NK-92 treated with Interleukin-12 subunit alpha and Interleukin-12 subunit beta, amount 100 ng/mL, for 24 hours (cell line): ENCODE results near the gene MCF2L2.
A peak's percentile ranks its signal among the peaks of the same experiment; 100 is the strongest.
"Not testable (repeated sequence)": the region's sequence is repeated elsewhere in the genome, so short reads cannot be mapped to it uniquely, and the experiment has no call there.

Experiments used
- DNase-seq: peaks from one replicate; lab custom pipeline; 2025; lab: John Stamatoyannopoulos, UW

The MCF2L2 gene

DNA sequence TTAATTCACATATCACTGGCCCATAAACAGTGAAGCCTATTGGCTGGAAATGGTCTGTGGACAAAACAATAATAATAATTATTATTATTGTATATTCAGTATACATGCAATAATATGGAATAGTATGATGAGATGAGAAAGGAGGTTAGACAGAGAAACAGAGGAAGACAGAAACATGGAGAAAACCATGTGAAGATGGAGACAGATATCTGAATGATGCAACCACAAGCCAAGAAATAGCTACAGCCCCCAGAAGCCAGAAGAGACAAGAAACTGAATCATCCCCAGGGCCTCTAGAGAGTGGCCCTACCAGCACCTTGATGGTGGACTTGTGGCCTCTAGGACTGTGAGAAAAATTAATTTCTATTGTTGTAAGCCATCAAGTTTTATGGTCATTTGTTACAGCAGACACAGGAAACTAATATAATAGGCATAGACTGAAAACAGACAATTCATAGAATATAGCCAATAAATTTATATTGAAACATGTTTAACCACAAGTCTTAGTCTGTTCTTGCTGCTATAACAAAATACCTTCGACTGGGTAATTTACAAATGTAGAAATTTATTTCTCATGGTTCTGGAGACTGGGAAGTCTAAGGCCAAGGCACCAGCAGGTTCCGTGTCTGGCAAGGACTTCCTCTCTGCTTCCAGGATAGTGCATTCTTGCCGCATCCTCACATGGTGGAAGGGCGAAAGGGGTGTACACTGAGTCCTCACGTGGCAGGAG, 31.6 kb downstream of the MCF2L2 start:
- no peak for DNase-seq

DNA sequence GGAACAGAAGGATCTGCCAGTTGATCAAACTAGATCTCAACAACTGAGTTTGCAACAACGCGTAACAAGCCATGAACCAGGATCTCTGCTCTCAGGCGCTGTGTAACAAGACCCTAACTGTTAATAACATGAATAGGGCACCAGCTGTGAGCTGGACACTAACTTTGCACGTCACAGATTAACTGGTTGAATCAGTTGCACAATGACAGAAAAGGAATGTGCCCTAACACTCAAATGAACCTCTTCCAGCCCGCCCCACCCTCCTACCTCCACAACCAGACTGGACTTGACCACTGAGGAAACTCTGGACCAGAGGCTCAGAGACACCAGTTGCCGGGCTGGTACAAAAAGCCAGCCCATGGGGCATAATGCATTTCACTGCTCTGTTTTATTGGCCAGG, 34.3 kb downstream of the MCF2L2 start:
- no peak for DNase-seq

DNA sequence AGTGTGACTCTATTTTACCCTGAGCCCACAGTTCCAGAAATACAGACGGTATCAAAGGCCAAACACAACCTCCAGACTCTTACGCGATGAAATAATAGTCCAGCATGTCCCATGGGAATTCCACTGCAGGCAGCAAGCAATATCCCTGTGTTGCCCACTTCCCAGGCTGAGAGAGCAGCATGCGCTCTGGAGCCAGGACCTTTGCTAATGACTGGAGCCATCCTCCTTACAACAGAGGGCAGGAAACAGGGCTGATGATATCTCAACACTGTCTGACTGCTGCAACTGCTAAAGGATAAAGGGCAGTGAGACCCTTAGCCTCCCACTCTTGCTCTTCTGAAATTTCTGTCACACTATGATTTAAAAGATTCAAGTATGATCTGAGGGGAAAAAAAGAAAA, 34.8 kb downstream of the MCF2L2 start:
- DNase-seq, result no peak

DNA sequence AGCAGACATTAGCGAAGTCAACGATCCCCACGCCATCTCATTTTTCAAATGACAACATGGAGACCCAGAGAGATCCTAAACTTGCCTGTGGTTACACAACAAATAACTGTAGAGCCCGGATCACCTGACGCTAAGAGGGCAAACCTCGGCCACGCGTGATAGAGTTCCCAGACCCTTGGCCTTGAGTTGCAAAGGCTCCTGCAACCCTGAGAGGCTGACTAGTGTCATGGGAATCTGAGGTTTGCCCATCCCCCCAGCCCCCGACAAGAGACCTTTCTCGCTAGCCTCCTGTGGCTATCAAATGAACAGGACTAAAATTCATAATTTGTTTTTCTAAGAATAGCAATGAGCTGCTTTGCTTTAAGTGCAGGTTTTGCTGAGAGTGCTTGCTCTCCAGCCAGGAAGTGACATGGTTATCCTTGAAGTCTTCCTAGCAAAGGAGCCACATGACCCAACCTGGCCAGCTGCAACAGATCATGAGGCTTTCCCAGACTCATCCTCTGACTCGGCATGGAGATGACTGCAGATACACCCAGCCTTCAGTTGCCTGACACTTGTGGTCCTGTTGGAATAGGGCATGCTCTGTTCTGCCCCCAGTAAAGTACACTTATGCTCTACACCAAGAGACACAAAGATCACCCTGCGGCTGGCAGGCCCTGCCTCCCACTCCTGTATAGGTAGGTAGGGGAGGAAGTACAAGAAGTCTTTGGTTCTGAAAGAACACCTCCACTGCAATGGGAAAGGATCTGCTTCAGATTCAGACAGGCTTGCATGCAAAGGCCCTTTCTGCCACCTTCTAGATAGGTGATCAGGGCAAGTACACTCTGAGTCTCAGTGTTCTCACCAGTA, 36.0 kb downstream of the MCF2L2 start:
- DNase-seq, result no peak

DNA sequence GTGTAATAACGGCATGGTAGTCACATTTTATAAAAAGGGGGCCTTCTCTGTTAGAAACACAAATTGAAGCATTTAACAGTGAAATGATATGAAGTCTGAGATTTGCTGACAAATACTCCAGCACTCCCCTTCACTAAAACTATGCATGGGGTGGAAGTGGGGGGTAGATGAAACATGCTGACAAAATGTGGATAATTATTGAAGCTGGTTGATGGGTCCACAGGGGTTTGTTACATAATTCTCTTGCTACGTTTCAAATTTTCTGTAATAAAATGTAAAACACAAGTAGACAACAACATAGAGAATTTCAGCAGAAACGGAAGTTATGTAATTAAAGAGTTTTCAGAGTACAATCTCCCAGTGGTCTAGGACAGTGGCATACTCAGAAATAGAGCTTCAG, 37.0 kb downstream of the MCF2L2 start:
- DNase-seq, result no peak

DNA sequence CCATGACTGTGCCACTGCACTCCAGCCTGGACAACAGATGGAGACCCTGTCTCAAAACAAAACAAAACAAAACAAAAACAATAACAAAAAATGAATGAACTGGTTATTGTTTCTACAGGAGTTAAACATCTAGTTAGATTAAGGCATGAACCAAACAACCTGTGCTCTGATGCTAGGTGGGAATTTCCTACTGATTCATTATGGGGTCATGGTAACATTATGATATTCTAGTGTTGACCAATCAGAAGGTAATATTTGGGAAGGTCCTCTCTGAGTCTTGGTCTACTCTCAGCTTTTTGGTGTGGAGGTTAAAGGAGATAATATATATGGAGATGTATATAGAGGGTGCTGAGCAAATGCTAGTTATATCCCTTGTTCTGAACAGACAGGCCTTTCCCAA, 37.6 kb downstream of the MCF2L2 start:
- DNase-seq, result no peak

DNA sequence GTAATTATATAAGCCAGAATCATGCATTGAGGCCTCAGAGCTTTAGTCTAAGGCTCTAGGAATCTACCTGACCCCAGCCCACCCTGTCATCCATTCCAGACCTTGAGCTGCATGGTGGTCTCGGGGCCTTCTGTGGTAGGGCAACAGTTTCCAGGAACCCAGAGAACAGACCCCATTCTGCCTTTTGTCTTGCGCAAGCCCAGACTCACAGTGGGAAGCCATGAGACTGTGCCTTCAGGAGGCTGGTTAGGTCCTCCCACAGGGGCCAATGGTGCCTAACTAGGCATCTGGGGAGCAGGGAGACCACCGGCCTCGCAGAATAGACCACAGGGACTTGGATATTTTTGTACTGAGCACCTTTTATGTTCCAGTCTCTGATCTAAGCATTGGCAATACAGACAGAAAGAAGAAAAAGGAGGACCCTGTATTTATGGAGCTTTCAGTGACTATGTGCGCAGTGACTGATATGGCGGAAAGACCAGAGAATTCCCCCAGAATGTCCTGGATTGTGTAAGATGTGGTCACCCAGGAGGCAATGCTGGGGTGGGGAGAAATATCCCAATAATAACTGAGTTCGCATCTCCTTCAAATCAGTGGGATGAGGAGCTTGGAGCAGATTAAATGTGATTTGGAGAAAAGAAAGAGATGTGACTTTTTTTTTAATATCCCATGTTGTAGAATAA, 40.1 kb downstream of the MCF2L2 start:
- DNase-seq, result no peak

DNA sequence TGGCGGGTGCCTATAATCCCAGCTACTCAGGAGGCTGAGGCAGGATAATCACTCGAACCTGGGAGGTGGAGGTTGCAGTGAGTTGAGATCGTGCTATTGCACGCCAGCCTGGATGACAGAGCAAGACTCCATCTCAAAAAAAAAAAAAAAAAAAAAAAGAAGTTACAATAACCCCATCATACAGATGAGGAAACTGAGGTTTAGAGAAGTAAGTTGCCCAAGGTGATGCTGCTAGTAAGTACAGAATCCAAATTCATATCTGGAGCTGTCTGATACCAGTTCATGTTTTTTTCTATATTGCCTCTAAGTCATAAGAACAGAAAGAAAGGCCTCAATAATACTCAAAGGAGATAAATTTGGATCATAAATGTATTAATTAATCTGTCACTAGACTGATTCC, 40.6 kb downstream of the MCF2L2 start:
- no peak for DNase-seq

DNA sequence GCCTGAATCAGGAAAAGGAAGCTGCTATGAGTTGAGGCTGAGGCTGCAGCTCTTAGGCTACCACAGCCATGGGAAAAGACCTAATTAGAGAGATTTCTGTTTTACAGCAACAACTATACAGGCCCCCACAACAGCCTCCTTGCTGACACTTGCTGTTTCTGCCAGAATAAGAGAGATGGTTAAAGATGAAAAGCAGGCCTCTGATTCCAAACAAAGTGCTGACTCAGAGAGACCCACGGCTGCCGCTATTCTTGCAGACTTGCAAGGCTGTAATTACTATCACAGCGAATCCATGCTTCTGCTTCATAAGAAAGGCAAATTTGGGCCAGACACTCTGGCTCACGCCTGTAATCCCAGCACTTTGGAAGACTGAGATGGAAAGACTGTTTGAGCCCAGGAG, 41.8 kb downstream of the MCF2L2 start:
- no peak for DNase-seq

DNA sequence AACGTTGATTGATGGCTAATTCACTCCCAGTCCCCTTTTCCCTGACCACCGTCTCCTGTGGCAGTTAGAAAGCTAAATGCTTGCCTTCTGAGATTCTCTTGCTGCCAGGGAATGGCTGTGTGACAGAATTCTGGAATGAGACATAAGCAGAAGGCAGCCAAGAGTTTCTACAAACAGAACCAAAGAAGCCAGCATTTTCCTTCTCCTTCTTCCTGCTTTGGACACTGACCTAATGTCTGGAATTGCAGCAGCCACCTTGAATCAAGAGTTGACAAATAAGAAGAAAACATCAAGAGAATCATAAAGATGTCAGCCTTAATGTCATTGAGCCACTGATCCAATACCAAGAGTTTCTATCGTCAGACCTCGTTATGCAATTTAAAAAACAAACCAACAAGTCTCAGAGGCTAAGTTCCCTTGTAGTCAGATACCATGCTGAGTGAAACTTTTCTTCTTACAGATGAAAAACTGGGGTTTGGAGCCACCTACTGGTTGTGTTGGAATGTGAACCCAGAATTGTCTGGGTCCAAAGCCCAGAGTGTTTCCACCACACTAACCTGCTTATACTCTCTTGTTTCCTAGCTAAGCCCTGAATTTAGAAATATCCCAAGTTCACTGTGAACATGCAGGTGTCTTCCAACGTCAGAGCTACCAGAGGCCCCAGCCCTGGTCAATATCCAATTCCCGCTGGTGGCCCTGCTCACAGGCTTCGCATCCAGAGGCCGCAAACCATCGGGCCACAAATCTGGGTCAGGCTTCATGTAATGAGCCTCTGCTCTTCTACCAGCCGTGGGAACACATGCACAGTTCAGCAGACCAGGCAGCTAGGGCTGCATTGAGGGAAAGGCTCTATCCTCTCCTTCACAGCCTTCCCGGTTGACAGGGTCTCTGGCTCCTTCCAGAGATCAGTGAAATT, 42.5 kb downstream of the MCF2L2 start:
- no peak for DNase-seq

DNA sequence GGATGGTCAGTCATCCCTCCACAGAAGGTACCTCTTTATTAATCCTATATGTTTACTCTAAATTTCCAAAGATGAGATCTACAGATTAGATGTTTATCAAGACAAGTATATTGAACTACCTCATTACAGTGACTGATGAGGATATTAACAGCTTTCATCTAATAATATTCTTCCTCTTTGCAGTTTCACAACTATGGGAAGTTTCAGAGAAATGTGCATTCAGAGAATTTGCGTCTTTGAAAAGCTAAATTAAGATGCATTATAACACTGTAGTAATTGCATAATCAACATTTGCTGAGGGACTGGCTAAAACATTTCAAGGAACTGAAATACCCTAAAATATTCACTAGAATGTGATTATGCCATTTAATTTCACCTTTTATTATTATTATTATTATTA, 46.7 kb downstream of the MCF2L2 start:
- DNase-seq, result no peak

DNA sequence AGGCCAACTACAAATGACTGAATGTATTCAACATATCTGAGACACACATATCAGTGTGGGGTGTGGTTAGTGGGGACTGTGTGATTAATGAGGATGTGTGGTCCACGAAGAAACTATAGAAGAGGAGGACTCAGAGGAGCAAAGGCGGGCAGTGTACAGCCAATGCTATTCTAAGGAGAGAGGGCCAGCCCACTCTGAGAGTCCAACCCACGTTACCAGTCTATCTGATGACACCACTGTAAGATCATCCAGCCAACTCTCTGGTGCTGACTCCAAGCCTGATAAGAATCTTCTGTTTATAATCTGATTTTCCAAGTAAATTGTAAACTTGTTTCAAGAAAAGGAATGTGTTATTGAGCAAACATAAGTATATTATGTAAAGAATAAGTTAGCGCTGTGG, 47.2 kb downstream of the MCF2L2 start:
- peak; percentile 40 for DNase-seq

DNA sequence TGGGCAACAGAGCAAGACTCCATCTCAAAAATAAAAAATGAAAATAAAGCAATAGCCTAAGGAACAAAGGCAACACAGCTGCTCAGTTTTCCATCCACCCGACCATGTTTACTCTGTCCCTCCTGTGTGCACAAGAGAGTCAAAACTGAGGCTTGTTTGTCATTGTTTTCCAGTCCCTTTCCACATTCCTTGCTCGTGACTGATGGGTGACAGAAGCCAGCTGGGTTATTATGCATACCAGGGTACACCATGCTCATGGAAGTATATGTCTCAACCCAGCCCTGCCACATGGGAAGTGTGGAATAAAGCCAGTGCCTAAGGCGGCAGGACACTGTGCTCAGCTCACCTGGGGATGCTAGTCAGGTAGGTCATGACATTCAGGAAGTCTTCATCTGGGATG, 49.5 kb downstream of the MCF2L2 start:
- DNase-seq, result no peak

DNA sequence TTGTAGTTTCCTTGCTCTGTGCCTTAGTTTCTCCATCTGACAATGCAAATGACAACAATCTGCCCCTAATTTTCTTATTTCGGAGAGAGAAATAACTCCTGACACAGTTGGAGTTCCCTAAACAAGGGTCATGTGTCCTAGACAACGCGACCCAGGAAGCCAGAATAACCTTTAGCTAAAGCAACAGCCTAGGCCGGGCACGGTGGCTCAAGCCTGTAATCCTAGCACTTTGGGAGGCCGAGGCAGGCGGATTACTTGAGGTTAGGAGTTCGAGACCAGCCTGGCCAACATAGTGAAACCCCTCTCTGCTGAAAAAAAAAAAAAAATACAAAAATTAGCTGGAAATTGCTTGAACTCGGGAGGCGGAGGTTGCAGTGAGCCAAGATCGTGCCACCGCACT, 49.9 kb downstream of the MCF2L2 start:
- DNase-seq, result no peak

DNA sequence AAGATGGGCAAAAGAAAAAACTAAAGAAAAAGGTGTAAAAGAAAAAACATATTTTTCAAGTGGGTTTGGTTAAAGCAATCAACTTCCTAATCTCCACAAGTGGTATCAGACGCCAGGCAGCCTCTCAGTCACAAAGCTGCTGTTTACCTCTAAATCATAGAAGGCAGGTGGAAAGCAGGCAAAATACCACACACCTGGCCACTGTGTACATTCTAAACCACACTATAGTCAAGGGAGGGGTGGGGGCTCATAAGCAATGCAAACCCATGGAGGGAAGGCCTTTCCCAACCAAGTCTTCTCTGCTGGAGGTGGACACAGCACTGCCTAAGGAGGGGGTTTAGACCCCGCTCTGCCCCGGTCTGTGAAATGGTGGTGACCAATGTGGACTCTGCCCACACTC, 50.4 kb downstream of the MCF2L2 start:
- no peak for DNase-seq

DNA sequence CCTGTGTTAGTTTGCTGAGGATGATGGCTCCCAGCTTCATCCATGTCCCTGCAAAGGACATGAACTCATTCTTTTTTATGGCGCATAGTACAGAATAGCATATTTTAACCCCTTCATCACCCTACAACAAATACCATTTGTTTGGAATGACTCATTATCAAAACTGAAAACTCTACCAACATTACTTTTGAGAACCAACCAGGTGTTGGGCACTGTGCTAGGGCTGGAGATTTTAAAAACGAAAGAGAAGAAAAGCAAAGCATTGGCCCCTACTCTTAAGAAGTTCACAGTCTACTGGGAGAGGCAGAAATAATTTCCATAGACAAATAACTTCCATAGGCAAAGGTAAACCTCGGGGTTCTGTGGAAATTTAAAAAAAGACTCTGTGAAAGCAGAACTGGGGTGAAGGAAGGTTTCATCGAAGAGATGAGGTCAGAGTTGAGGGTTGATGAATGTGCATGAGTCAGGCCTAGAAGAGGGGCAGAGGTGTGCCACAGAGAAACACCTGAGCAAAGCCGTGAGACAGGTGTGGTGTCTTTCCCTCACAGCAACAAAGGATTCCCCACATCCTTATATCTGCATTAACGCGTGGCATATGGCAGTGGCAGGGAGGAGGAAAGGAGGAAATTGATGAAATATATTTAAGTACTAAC, 51.0 kb downstream of the MCF2L2 start:
- DNase-seq, result no peak

DNA sequence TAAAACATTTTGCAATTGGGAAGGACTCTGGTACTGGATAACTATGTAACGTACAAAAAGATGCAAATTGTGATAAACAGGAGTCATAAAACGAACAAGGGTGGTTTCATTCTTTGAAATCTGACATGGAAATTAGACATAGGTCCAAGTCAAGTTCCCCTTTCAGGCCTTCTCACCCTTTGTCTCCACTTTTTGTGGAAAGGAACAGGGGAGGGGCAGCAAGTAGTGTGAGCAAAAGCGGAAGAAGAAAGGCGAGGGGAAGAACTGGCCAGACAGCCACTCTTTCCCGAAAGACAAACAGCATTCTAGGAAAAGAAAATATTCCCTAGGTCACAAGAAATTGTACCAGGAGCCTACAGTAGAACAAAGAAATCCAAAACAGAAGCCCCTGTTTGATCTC, 52.6 kb downstream of the MCF2L2 start:
- no peak for DNase-seq

DNA sequence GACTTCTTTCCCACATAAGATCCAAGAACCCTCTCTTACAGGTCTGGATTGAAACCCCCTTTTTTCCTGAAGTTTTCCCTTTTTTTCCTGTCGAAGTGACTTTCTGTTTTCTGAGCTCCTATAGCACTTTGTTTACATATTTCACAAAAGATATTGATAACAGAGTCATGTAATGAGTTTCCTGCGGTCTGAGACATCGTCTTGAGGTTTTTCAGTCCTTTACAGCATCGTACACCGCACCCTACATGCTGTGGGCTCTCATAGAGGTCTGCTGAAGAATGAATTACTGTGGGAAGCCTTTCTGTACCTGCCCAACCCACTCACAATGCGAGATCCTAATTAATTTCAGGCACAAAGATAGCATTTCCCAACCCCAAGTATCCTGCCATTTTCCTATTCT, 53.1 kb downstream of the MCF2L2 start:
- DNase-seq, result no peak

DNA sequence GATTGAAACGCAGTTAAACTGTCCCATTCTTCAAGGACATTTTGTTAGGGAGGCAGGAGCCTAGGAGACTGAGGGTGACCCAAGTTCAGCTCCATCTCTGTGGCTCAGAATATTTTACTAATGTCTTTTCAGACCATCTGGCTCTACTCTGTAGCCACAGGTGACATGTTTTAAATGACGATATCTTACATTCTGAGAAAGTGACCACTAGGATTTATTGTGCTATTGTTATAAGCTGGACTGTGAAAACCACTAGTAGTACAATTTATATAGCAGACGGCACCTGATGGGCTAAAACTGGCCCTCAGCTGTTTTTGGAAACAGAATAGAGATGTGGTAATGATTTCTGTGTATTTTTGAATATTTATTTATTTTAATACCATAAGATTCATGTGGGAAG, 55.5 kb downstream of the MCF2L2 start:
- no peak for DNase-seq

DNA sequence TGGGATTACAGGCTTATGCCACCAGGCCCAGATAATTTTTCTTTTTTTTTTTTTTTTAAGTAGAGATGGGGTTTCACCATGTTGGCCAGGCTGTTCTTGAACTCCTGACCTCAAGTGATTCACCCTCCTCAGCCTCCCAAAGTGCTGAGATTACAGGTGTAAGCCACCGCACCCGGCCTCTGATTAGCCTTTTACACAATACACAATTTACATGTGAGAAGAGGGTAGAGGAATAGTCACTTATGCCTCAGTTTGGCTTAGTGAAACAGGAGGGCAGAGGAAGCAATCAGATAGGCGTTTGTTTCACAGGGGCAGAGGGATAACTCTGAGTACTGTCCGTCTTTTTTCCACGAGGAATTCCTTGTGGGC, 56.8 kb downstream of the MCF2L2 start:
- DNase-seq, result not testable (repeated sequence)

DNA sequence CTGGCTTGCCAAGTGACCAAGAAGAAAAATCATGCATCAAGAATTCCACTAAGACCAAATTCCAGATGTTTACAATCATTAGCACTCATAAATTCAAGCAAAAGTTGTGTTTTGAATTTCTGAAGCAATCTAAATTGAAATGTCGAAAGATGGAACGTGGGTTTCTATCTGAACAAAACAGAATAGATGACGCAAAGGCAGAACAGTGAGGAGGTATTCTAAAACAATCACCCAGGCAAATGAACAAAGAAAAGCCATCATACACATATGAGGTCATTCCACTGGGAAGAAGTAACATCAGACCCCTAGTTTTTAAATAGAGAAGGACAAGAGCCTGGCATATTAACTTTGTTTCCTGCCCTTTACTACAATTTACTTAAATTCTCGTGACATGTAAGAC, 58.0 kb downstream of the MCF2L2 start:
- DNase-seq, result no peak

DNA sequence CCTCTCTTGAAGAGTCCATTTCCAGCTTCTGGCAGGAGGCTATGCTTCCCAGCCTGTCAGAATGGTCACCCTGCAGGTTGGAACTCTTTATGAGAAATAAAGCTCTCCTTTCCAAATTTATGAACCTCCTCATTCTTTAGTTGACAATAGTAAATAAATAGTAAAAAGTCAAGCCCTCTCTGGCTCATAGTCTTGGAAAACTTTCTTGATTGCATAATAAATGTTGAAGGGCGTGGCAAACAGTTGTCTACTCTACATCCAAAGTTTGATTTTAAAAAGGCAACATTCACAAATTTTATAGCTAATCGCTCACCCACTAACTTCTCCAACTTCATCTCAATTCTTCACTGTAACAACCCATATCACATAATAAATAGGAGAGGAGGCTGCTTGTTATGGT, 58.8 kb downstream of the MCF2L2 start:
- no peak for DNase-seq
